ENCODE measurements around the gene HTR4.

DNA sequence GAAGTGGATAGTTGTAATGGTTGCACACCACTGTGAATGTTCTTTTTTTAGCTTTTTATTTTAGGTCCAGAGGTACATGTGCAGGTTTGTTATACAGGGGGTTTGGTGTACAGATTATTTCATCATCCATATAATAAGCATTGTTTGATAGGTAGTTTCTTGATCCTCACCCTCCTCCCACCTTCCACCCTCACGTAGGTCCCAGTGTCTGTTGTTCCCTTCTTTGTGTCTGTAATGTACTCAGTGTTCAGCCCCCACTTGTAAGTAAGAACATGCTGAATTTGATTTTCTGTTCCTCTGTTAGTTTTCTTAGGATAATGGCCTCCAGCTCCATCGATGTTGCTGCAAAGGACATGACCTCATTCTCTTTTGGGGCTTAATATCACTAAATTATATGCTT lies 99.7 kb downstream of the HTR4 start:
- TF ChIP-seq, protein P1, sequence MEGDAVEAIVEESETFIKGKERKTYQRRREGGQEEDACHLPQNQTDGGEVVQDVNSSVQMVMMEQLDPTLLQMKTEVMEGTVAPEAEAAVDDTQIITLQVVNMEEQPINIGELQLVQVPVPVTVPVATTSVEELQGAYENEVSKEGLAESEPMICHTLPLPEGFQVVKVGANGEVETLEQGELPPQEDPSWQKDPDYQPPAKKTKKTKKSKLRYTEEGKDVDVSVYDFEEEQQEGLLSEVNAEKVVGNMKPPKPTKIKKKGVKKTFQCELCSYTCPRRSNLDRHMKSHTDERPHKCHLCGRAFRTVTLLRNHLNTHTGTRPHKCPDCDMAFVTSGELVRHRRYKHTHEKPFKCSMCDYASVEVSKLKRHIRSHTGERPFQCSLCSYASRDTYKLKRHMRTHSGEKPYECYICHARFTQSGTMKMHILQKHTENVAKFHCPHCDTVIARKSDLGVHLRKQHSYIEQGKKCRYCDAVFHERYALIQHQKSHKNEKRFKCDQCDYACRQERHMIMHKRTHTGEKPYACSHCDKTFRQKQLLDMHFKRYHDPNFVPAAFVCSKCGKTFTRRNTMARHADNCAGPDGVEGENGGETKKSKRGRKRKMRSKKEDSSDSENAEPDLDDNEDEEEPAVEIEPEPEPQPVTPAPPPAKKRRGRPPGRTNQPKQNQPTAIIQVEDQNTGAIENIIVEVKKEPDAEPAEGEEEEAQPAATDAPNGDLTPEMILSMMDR (IDR thresholded peaks at IDR 0.05; ENCODE audit: borderline replicate concordance, extremely low read depth, low read length, poor library complexity, severe bottlenecking) = no peak
- no peak for TF ChIP-seq EZH2 (IDR thresholded peaks at IDR 0.05; ENCODE audit: borderline replicate concordance, low read depth, low read length, severe bottlenecking)
